T-cell (primary cell): ENCODE results near the gene JPT2. TPM values are rescaled to one million over a fixed set of nuclear protein-coding genes. Genes with fewer than 3 reads are reported as not detected.

ENCODE experiments used
- ATAC-seq, 4 experiments: fragments of 200-7000 bp in 3 of 4; fragments of 150-1000 bp in 1 of 4; cut with Tn5 transposase; replicated peaks in 1 of 4; 1 replicate in 3 of 4; 2 replicates in 1 of 4; pipeline ENCODE4 v1.10.0; 2021; ENCODE audit warnings: moderate library complexity in 3 of 4, mild to moderate bottlenecking in 2 of 4, moderate number of reproducible peaks in 1 of 4
- CTCF ChIA-PET, 2 donors: fragments of 300-600 bp; sonication (Branson Sonifier 250); formaldehyde crosslinking; loops; one replicate each; lab custom pipeline; 2022; ENCODE audit warnings: antibody characterized with exemption in 2 of 2; lab: Charles Lee
- POLR2A ChIA-PET, 2 donors: fragments of 300-600 bp; sonication (Branson Sonifier 250); formaldehyde crosslinking; loops; one replicate each; lab custom pipeline; 2022; ENCODE audit warnings: antibody characterized with exemption in 2 of 2; lab: Charles Lee
- DNase-seq, 35 experiments: peaks; one replicate each; pipeline versions ENCODE4 v3.0.0 to v3.0.0-alpha.2; 2013 to 2023
- H3K27ac ChIP-seq: one replicate; pipeline ENCODE4 v1.5.1; 2013; ENCODE audit warnings: low read length
- H3K27me3 ChIP-seq, 2 experiments: replicated peaks in 1 of 2; 1 replicate in 1 of 2; 2 replicates in 1 of 2; pipeline versions ENCODE4 v1.6.1 to v1.7.0; 2013; ENCODE audit warnings: low read length in 1 of 2, mixed read lengths in 1 of 2; ENCODE audit not compliant: control insufficient read depth in 2 of 2, insufficient read depth in 2 of 2; ENCODE audit errors: extremely low read depth in 1 of 2
- H3K36me3 ChIP-seq, 2 donors: 1 replicate in 1 of 2; 2 replicates in 1 of 2; pipeline versions ENCODE4 v1.6.1 to v1.7.0; 2013; ENCODE audit warnings: low read length in 1 of 2; ENCODE audit not compliant: control insufficient read depth in 2 of 2, insufficient read depth in 1 of 2; ENCODE audit errors: extremely low read depth in 1 of 2
- H3K4me1 ChIP-seq, 2 experiments: 1 replicate in 1 of 2; 2 replicates in 1 of 2; pipeline versions ENCODE4 v1.6.1 to v1.7.0; 2013; ENCODE audit warnings: low read length in 2 of 2, mixed read lengths in 1 of 2; ENCODE audit not compliant: insufficient read depth in 2 of 2, control insufficient read depth in 1 of 2; ENCODE audit errors: extremely low read depth in 1 of 2
- H3K4me3 ChIP-seq, 2 donors: 1 replicate in 1 of 2; 2 replicates in 1 of 2; pipeline versions ENCODE4 v1.5.1 to v1.7.0; 2013; ENCODE audit warnings: mild to moderate bottlenecking in 2 of 2, low read length in 1 of 2, moderate library complexity in 1 of 2; ENCODE audit not compliant: control insufficient read depth in 1 of 2; ENCODE audit errors: extremely low read depth in 1 of 2
- H3K9me3 ChIP-seq: 2 replicates; pipeline ENCODE4 v1.7.0; 2013
- H3K27ac Mint-ChIP-seq, 2 donors: one replicate each; pipeline ENCODE4 v1.8.0; 2020 to 2021; ENCODE audit warnings: mild to moderate bottlenecking in 2 of 2, mixed read lengths in 2 of 2
- H3K27me3 Mint-ChIP-seq, 2 donors: one replicate each; pipeline ENCODE4 v1.8.0; 2021 to 2022; ENCODE audit warnings: mixed read lengths in 2 of 2
- H3K36me3 Mint-ChIP-seq: one replicate; pipeline ENCODE4 v1.8.0; 2021; ENCODE audit warnings: mixed read lengths
- H3K4me1 Mint-ChIP-seq, 3 donors: one replicate each; pipeline ENCODE4 v1.8.0; 2020 to 2022; ENCODE audit warnings: mixed read lengths in 3 of 3, mild to moderate bottlenecking in 1 of 3
- H3K4me3 Mint-ChIP-seq, 3 donors: one replicate each; pipeline ENCODE4 v1.8.0; 2020 to 2022; ENCODE audit warnings: mild to moderate bottlenecking in 3 of 3, mixed read lengths in 3 of 3, moderate library complexity in 3 of 3
- H3K9me3 Mint-ChIP-seq, 3 donors: one replicate each; pipeline ENCODE4 v1.8.0; 2020 to 2022; ENCODE audit warnings: mixed read lengths in 3 of 3
- WGBS: methylation state at CpG from one replicate; pipeline ENCODE4 v1.1.5; 2013; ENCODE audit warnings: missing lambda C conversion rate; ENCODE audit not compliant: insufficient coverage; 5-methylcytosine and 5-hydroxymethylcytosine counted together
- total RNA-seq, 35 experiments: library from RNA in 6 of 35; stranded (reverse) in 6 of 35; fragments of 120-200 nt in 1 of 35; gene quantifications; one replicate each; pipeline versions ENCODE4 v1.2.1 to v1.2.4 and lab custom pipeline; 2013 to 2026

JPT2 gene
- total RNA-seq, 5 donors from 2014 or later (not counting 1 experiment from before 2014, with no cell fraction given): 13.8 to 51.1 (median 41.3) TPM

GRCh38 chr16:1669698-1670097 lies 8.4 kb upstream of the JPT2 start:
- H3K36me3 Mint-ChIP-seq: peaks cover 72% of the 10 kb centered on the region
- H3K4me3 ChIP-seq: no peak overlapping the region
- H3K27ac ChIP-seq: no peak overlapping the region
- H3K27me3 Mint-ChIP-seq: no peaks in the 10 kb centered on the region
- no peaks in the 10 kb centered on the region for H3K9me3 Mint-ChIP-seq
- H3K27me3 ChIP-seq: no peaks in the 10 kb centered on the region
- H3K4me1 Mint-ChIP-seq: no peaks in the 10 kb centered on the region
- H3K36me3 ChIP-seq: peaks cover 66 to 91% of the 10 kb centered on the region in 2 donors
- no peak overlapping the region for H3K27ac Mint-ChIP-seq
- ChIA-PET POLR2A (no interaction called here), CTCF (no interaction called here)
- ATAC-seq (no peak), DNase-seq (no peak)
- H3K4me3 Mint-ChIP-seq: no peak overlapping the region
- H3K9me3 ChIP-seq: no peaks in the 10 kb centered on the region
- no peaks in the 10 kb centered on the region for H3K4me1 ChIP-seq
- WGBS: 97% methylated on average over 7 of the region's 7 CpGs

- DNase-seq: no peak
- H3K9me3 ChIP-seq: no peaks in the 10 kb centered on the region
- POLR2A ChIA-PET: no interaction called here
- H3K27me3 ChIP-seq: no peaks in the 10 kb centered on the region
- Mint-ChIP-seq H3K27ac (no peak overlapping the region), H3K9me3 (no peaks in the 10 kb centered on the region), H3K27me3 (no peaks in the 10 kb centered on the region), H3K36me3 (peaks cover 68% of the 10 kb centered on the region), H3K4me3 (no peak overlapping the region), H3K4me1 (no peaks in the 10 kb centered on the region)
- no peak overlapping the region for H3K27ac ChIP-seq
- no peak overlapping the region for H3K4me3 ChIP-seq
- over 99% methylated on average over 17 of the region's 19 CpGs for WGBS
- CTCF ChIA-PET: no interaction called here
- H3K36me3 ChIP-seq: peaks cover 60 to 93% of the 10 kb centered on the region in 2 donors
- ATAC-seq: no peak
- H3K4me1 ChIP-seq: no peaks in the 10 kb centered on the region
Measured at GRCh38 chr16:1670371-1670770, 7.7 kb upstream of the JPT2 start.

DNA sequence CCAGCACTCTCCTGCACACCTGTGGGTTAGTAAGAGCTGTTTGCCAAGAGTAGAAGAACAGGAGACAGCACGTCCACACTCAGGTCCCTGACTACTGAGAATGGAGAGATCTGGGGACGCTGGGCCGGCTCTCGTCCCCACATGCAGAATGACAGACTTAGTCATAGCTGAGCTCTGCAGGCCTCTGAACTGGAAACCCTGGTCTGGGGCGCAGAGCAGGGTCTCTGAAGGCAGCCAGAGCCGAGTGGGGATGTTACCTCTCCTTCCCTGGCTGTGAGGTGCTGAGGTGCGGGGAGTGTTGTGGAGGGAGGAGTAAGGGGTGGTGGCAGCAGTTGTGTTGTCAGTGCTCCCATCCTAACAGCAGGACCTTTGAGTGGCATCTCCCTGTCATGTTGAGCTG lies 7.2 kb upstream of the JPT2 start:
- Mint-ChIP-seq H3K27ac (no peak overlapping the region), H3K4me1 (no peaks in the 10 kb centered on the region), H3K4me3 (no peak overlapping the region), H3K27me3 (no peaks in the 10 kb centered on the region), H3K36me3 (peaks cover 67% of the 10 kb centered on the region), H3K9me3 (no peaks in the 10 kb centered on the region)
- H3K27me3 ChIP-seq: no peaks in the 10 kb centered on the region
- no peak overlapping the region for H3K27ac ChIP-seq
- ATAC-seq: no peak
- POLR2A ChIA-PET: no interaction called here
- H3K4me3 ChIP-seq: no peak overlapping the region
- H3K9me3 ChIP-seq: no peaks in the 10 kb centered on the region
- peaks cover 55 to 88% of the 10 kb centered on the region in 2 donors for H3K36me3 ChIP-seq
- CTCF ChIA-PET: no interaction called here
- 98% methylated on average over 6 of the region's 7 CpGs for WGBS
- no peaks in the 10 kb centered on the region for H3K4me1 ChIP-seq
- no peak for DNase-seq

- H3K36me3 Mint-ChIP-seq: peaks cover 51% of the 10 kb centered on the region
- DNase-seq (no peak), ATAC-seq (no peak)
- no peak overlapping the region for H3K4me3 Mint-ChIP-seq
- H3K4me1 Mint-ChIP-seq: peaks cover 11 to 12% (median 11%) of the 10 kb centered on the region in 3 donors
- H3K36me3 ChIP-seq: peaks cover 48 to 61% of the 10 kb centered on the region in 2 donors
- ChIA-PET CTCF (no interaction called here), POLR2A (no interaction called here)
- 96% methylated on average over 23 of the region's 26 CpGs for WGBS
- H3K27me3 Mint-ChIP-seq: no peaks in the 10 kb centered on the region
- H3K9me3 ChIP-seq: no peaks in the 10 kb centered on the region
- peaks cover 0 to 9% of the 10 kb centered on the region in 2 experiments for H3K4me1 ChIP-seq
- H3K27ac Mint-ChIP-seq: no peak overlapping the region
- H3K27ac ChIP-seq: no peak overlapping the region
- no peaks in the 10 kb centered on the region for H3K9me3 Mint-ChIP-seq
- H3K27me3 ChIP-seq: no peaks in the 10 kb centered on the region
- no peak overlapping the region for H3K4me3 ChIP-seq
Measured at GRCh38 chr16:1673424-1674151, 4.5 kb upstream of the JPT2 start.

DNA sequence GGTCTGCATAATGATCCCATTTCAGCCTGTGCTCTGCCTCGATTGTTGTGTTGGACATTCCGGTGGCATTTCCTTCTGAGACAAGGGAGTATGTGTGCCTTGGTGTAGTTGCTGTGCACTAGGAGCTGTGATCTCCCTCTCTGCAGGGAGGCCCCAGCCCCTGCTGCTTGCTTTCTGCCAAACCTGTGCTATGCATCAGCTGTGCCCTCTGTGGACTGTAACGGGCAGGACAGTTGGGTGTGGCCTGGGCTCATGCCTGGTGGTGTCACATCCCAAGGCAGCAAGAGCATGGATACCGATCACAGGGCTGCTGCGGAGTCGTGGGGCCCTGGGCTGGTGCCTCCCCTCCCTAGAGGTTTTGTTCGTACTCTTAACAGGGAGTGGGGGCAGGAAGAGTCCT lies 3.8 kb upstream of the JPT2 start:
- ChIA-PET CTCF (interaction anchor here in 1 of 2 donors (2.2 kb wide), 1 partner anchor 32 kb away, joined by 8 read pairs; the partner anchor contains the start of gene MAPK8IP3), POLR2A (no interaction called here)
- peaks cover 48% of the 10 kb centered on the region for H3K36me3 Mint-ChIP-seq
- H3K36me3 ChIP-seq: peaks cover 43 to 54% of the 10 kb centered on the region in 2 donors
- no peaks in the 10 kb centered on the region for H3K27me3 Mint-ChIP-seq
- H3K4me1 Mint-ChIP-seq: peaks cover 17 to 19% (median 19%) of the 10 kb centered on the region in 3 donors
- H3K9me3 ChIP-seq: no peaks in the 10 kb centered on the region
- no peaks in the 10 kb centered on the region for H3K9me3 Mint-ChIP-seq
- H3K27ac Mint-ChIP-seq: no peak overlapping the region
- H3K4me3 ChIP-seq: no peak overlapping the region
- H3K4me3 Mint-ChIP-seq: no peak overlapping the region
- WGBS: 95% methylated on average over 5 of the region's 7 CpGs
- no peak for DNase-seq
- H3K4me1 ChIP-seq: peaks cover 3 to 16% of the 10 kb centered on the region in 2 experiments
- no peaks in the 10 kb centered on the region for H3K27me3 ChIP-seq
- ATAC-seq: no peak
- H3K27ac ChIP-seq: no peak overlapping the region

DNA sequence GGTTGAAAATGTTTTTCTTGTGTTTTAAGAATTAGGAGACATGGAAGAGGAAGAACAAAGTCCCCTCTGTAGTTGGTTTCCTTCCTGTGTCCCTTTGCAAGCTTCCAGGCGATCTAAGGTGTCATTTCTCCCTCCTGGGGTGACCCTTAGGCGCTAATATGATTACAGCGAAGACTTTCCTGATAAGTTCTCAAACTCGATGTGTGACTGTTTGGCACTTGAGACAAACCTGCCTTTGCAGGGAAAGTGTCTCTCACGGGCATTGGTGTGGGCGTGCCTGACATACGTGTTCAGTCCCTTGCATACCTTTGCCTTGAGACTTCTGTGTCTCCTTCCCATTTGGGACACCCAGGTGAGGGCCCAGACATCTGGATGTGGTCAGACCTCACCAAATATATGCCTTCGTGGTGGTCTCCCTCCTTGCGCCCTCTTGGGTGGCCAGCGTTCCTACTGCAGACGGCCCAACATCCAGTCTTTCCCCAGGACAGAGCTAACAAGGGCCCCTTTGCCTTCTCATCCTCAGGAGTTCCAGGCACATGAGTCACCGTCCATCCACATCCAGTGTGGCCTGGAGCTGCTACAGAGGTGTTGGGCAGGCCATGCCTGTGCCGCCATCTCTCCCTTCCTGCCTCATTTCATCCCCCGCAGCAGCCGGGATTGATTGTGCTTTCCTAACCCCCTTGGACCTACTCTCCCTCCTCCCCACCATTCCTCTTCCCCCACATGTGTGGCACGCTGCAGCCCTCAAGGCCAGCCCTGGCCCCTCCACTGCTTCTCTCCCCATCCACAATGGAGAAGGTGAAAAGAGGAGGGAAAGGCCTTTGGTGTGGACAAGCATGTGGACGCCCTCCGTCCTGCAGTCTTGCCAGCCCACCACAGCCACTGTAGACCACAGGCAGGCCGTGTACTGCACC lies 3.1 kb upstream of the JPT2 start:
- CTCF ChIA-PET: interaction anchor here in 1 of 2 donors (2.2 kb wide), 1 partner anchor 31 kb away, joined by 8 read pairs; the partner anchor contains the start of gene MAPK8IP3

More for the DNA sequence above, 3.1 kb upstream of the JPT2 start:
- Mint-ChIP-seq H3K9me3 (no peaks in the 10 kb centered on the region), H3K27ac (no peak overlapping the region), H3K4me1 (peaks cover 20 to 23% (median 21%) of the 10 kb centered on the region in 3 donors), H3K4me3 (no peak overlapping the region), H3K36me3 (peaks cover 43% of the 10 kb centered on the region), H3K27me3 (no peaks in the 10 kb centered on the region)
- WGBS: 93% methylated on average over 17 of the region's 19 CpGs
- DNase-seq (no peak), ATAC-seq (no peak)
- no peak overlapping the region for H3K4me3 ChIP-seq
- H3K4me1 ChIP-seq: peaks cover 3 to 22% of the 10 kb centered on the region in 2 experiments
- no peaks in the 10 kb centered on the region for H3K27me3 ChIP-seq
- peaks cover 37 to 48% of the 10 kb centered on the region in 2 donors for H3K36me3 ChIP-seq
- no peaks in the 10 kb centered on the region for H3K9me3 ChIP-seq
- no peak overlapping the region for H3K27ac ChIP-seq
- POLR2A ChIA-PET: no interaction called here
